GM19397 (cell line): ENCODE data around the gene USP16.
A peak's percentile ranks its signal among the peaks of the same experiment; 100 is the strongest.
"Not testable (repeated sequence)": the region's sequence is repeated elsewhere in the genome, so short reads cannot be mapped to it uniquely, and the experiment has no call there.

Source experiments
- ATAC-seq: cut with Tn5 transposase; IDR thresholded peaks from one replicate; pipeline ENCODE4 v1.9.1; 2021; ENCODE audit warnings: mild to moderate bottlenecking, moderate library complexity; ENCODE audit not compliant: unreplicated experiment

Gene USP16

DNA sequence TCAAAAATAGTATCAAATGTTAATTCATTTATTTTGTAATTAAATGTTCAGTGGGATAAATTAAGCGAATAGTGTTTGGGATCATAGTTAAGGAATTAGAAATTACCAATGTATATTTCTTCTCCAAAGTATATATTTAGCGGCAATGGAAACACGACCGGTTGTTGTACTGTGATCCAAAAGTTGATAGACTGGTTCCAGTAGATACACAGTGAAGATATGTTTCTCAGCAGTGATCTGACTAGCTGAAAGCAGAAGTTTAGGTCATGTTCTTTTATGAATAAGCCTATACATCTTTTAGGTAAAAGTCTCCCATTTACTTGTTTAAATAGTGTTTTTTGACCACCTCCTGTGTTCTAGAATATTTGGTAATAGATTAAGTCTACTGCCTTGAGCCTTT lies 8.8 kb downstream of the USP16 start:
- no peak for ATAC-seq

DNA sequence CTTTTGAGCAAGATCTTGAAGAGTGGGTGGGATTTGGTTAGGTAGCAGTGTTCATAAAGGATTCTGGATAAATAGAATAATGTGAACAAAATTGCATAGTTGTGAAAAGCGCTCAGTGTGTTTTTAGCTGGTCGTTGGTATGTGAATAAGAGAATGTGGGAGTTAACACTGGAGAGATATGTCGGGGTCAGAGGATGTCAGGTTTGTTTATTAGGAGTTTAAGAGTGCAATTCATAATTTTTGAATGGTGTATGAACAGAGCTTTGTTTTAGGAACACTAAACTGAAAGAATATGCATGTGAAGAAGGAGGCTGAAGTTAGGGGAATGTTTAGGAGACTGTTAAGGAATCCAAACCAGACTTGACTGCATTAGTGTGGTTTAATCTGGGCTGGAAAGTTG lies 9.4 kb downstream of the USP16 start:
- no peak for ATAC-seq

DNA sequence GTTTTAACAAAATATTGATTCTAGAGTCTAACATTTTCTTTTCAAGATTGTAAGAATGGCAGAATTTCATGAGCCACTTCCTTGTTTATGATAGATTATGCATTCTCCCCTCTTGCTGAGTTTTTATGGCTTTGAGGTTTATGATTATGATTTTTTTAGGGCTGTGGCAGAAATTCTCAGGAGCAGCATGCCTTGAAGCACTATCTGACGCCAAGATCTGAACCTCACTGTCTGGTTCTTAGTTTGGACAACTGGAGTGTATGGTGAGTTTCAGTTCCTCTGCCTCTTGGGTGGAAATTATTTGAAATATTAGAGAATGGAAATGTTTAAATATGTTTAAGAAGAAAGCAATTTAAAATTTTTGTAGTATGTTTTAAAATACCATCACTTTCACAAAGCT lies 10.2 kb downstream of the USP16 start:
- ATAC-seq = no peak

GRCh38 chr21:29052224-29052623 lies 27.8 kb downstream of the USP16 start:
- ATAC-seq = no peak

GRCh38 chr21:29053011-29053553 lies 28.6 kb downstream of the USP16 start:
- ATAC-seq = no peak

GRCh38 chr21:29053656-29054055 lies 29.2 kb downstream of the USP16 start:
- ATAC-seq = no peak

DNA sequence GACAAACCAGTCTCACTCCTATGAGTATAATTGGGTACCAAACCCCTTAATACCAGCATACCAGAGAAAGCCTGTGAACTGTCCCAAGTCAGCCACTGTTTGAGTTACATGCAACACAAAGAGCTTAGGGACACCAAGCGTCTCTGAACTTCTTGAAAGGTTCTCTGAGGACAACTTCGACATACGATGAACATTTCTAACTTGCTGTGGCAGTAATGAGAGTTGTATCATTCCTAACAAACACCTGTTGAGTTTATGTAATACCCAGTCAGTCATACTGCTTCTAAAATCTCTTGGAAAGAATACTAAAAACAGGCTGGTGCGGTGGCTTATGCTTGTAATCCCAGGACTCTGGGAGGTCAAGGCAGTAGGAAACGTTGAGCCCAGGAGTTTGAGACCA lies 30.6 kb downstream of the USP16 start:
- ATAC-seq = no peak

DNA sequence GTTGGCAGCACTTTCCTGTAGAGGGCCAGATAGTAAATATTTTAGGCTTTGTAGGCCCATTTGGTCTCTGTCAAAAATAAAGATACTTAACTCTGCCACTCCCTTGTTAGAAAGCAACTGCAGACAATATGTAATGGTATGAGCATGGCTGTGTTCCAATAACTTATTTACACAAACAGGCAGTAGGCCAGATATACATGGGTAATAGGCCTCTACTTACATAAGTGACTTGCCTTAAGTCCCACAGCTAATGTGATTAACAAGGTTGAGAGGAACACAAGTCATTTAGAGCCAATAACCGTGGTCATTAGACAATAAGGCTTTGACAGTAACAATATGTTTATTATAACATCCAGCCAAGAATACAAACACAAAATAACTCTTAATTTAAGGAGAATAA lies 31.5 kb downstream of the USP16 start:
- ATAC-seq = no peak

DNA sequence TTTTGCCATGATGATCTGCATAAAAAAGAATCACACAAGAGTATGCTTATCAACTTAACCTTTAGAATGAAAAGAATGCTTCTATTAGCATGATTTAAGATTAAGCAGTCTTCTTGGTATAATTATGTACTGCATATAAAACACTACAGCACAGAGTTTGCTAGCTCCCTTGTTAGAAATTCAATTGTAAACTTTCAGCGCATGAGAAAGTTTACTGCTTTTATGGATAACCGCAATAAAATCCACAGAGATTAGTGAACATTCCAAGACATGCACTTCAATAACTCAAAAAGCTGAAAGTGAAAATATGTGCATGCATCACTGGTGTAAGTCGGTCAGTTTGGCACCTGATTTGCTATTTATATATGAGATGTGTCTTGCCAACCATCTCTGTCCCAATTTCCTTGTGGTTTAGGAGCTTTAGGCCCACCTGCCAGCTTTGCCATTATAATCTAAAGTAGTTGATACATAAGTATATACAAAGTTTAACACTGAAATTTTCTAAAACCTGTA lies 32.1 kb downstream of the USP16 start:
- no peak for ATAC-seq

DNA sequence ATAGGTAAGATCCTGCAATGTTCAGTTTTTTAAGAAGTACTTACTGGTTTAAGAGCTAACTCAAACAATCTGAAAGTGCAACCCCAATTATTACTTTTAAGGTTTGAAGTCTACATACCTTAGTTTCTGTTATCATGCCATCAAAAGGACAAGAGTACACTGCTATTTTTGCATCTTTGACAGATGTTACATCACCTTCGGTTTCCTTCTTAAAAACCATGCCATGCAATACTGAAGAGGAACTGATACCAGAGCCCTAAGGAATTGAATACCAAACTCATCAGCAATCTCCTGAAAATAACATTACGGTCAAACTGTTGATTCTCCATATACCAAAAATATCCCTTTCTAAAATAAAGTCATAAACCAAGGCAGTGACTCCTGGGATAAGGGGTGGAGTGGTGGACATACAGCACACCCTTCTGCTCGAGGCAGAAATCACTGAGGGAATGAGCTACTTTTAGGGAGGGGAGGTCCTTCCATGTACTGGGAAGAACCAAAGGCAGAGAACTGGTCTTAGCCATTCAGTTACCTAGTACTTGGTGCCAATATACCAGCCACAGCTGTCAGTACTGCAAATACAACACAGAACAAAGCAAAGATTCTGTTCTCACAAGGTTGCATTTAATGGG lies 40.5 kb downstream of the USP16 start:
- ATAC-seq = peak; percentile 86

GRCh38 chr21:29072873-29073221 lies 48.4 kb downstream of the USP16 start:
- ATAC-seq = no peak

DNA sequence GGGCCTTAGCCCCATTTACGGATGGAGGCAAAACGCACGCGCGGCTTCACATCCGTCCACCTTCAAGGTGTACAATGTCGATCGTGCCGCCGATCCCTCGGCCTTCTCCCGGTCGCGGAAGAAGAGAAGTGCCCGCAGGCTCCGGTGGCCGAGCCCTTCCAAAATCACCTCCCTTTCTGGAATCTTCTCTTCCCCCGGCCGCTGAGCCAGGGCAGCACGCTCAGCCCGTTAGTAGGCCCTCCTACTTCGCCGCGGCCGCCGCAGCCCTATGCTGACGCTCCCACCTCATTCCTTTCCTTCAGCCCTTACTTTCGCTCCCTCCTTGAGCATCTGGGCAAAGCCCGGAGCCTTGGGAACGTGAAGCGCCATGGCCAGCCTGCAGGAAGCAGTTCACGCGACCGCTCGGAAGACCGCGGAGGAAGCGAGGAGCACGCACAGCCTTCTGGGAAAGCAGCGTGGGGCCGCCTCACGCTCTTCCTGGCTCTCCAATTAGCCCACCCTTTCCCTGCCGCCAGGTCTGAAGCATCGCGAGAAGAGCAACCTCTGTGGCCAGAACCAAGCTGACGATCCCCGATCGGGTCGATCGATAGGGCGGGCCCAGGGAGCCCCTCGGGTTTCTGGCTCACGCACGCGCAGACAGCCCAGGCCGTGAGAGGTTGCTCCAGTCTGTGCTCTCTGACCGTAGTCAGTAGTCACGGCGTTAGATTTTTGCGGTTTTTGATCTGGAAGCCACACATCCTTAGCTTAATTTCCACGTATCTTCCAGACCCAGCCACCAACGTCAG lies 48.9 kb downstream of the USP16 start, which contains the start of gene CCT8:
Gene CCT8 (minus strand): TSS at position 427 of the 785 bp plus-strand sequence. CDS start 58 bp downstream, at position 369.
- ATAC-seq = peak; percentile 89

GRCh38 chr21:29074007-29074376 lies 49.5 kb downstream of the USP16 start:
- peak; percentile 27 for ATAC-seq

DNA sequence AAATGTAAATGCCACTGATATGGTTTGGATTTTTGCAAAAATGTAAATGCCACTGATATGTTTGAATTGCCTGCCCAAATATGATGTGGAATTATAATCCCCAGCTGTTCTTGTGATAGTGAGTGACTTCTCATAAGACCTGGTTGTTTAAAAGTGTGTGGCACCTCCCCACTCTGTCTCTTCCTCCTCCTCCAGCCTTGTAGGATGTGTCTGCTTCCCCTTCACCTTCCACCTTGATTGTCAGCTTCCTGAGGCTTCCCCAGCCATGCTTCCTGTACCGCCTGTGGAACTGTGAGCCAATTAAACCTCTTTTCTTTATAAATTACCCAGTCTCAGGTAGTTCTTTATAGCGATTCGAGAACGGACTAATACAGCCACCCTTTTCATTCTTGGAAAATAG lies 50.3 kb downstream of the USP16 start:
- ATAC-seq = no peak

DNA sequence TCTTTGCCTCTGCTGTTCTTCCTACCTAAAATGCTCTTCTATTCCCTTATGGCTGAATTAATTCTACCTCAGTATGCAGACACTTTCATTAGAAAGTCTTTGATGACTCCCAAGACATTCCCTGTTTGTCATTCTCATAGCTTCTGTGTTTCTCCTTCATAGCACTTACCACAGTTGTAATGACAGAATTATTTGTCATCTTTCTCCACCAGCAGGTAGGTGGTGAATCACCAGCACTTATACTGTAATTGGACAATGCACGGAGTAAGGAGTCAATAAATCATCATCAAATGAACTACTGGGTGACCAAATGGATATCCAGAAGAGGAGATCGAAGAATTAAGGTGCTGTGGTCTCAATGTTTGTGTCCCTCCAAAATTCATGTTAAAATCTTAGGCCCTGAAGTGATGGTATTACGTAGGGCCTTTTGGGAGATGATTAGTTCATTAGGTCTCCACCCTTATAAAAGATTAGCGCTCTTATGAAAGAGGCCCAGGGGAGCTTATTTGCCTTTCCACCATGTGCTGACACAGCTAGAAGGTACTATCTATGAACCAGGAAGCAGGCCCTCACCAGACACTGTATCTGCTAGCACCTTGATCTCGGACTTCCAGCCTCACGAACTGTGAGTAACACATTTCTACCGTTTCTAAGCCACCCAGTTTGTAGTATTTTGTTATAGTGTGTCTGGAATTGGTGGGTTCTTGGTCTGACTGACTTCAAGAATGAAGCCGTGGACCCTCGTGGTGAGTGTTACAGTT lies 51.4 kb downstream of the USP16 start:
- no peak for ATAC-seq

DNA sequence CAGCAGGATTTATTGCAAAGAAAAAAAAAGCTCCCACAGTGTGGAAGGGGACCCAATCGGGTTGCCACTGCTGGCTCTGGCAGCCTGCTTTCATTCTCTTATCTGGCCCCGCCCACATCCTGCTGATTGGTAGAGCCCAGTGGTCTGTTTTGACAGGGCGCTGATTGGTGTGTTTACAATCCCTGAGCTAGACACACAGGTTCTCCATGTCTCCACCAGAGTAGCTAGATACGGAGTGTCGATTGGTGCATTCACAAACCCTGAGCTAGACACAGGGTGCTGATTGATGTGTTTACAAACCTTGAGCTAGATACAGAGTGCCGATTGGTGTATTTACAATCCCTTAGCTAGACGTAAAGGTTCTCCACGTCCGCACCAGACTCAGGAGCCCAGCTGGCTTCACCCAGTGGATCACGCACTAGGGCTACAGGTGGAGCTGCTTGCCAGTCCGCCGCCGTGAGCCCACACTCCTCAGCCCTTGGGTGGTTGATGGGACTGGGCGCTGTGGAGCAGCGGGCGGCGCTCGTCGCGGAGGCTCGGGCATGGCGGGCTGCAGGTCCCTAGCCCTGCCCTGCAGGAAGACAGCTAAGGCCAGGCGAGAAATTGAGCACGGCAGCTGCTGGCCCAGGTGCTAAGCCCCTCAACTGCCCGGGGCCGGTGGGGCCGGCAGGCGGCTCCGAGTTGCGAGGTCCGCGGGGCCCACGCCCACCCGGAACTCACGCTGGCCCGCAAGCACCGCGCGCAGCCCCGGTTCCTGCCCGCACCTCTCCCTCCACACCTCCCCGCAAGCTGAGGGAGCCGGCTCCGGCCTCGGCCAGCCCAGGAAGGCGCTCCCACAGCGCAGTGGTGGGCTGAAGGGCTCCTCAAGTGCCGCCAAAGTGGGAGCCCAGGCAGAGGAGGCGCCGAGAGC lies 52.5 kb downstream of the USP16 start:
- not testable (repeated sequence) for ATAC-seq

GRCh38 chr21:29077651-29078090 lies 53.2 kb downstream of the USP16 start:
- no peak for ATAC-seq

DNA sequence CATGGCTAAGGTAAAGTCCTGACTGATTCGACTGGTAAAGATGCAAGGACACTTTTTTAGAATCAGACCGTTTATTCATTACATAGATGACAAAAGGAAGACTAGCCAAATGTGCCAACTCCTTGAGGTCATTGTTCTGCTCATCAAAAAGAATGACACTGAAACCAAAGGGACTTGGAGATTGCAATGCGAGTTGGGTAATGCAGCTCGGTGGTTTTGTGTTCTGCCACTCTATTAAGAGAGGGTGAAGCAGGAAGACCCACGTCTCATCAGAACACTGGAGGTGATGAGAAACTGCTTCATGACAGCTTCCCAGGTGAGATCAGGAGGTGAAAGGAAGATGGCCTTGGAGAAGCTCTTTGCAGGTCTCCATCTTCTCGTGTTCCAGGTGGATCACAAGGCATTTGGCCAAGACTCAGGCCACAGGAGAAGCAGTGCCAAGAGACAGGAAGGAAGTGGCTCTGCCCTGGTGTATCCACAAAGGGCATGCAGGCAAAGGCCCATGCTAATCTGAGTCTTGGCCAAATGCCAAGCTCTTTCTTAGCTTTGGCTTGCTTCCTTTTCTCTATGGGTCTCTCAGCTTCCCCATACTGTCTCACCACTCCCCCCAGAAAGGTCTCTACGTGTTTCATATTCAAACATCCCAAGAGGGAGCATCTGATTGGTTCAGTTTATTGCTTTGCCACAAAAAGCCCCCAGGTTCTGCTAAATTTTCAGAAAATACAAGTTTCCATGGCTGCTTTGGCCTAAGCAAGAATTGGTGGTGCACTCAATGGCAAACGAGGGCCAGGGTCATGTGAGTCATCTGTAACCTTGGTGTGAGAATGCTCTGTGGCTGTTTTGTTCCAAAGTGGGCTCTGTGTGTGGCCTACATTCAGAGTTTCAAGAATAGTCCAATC lies 54.6 kb downstream of the USP16 start:
- ATAC-seq = peak; percentile 40

- ATAC-seq = no peak
Observed at GRCh38 chr21:29080454-29080941, 56.0 kb downstream of the USP16 start.
